B cell (primary cell): ENCODE results near the gene DTNBP1.

Source experiments
- EZH2 ChIP-seq: IDR thresholded peaks from 2 replicates; pipeline ENCODE4 v1.6.1; 2012; ENCODE audit warnings: borderline replicate concordance, low read depth, mild to moderate bottlenecking, moderate library complexity, low read length; ENCODE audit not compliant: insufficient read depth, poor library complexity, severe bottlenecking
- TF ChIP-seq, protein P1 (sequence below): fragments of 200-600 bp; IDR thresholded peaks from one replicate; pipeline ENCODE4 v1.8.0; 2022; ENCODE audit warnings: antibody characterized with exemption, mild to moderate bottlenecking

GRCh38 chr6:15495375-15495901, 167.4 kb downstream of the DTNBP1 start:
- no peak for TF ChIP-seq EZH2
- TF ChIP-seq, protein P1, sequence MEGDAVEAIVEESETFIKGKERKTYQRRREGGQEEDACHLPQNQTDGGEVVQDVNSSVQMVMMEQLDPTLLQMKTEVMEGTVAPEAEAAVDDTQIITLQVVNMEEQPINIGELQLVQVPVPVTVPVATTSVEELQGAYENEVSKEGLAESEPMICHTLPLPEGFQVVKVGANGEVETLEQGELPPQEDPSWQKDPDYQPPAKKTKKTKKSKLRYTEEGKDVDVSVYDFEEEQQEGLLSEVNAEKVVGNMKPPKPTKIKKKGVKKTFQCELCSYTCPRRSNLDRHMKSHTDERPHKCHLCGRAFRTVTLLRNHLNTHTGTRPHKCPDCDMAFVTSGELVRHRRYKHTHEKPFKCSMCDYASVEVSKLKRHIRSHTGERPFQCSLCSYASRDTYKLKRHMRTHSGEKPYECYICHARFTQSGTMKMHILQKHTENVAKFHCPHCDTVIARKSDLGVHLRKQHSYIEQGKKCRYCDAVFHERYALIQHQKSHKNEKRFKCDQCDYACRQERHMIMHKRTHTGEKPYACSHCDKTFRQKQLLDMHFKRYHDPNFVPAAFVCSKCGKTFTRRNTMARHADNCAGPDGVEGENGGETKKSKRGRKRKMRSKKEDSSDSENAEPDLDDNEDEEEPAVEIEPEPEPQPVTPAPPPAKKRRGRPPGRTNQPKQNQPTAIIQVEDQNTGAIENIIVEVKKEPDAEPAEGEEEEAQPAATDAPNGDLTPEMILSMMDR: no peak
